HG03066 (cell line): Measurements from ENCODE around the gene TMEM30A.

ENCODE experiments used
- ATAC-seq: cut with Tn5 transposase; IDR thresholded peaks from one replicate; pipeline ENCODE4 v1.9.1; 2021; ENCODE audit warnings: low read depth; ENCODE audit not compliant: unreplicated experiment

Gene TMEM30A

GRCh38 chr6:75284632-75285282 lies at the start of gene TMEM30A:
Gene TMEM30A, minus strand, starts transcription at chr6:75284792. Its CDS starts 154 bp downstream, at chr6:75284638.
- ATAC-seq: peak; percentile 94

- ATAC-seq: no peak
Measured at GRCh38 chr6:75333676-75334200, 49.1 kb upstream of the TMEM30A start.

GRCh38 chr6:75331151-75331550 lies 46.6 kb upstream of the TMEM30A start:
- ATAC-seq: no peak

- no peak for ATAC-seq
Measured at GRCh38 chr6:75329703-75330102, 45.1 kb upstream of the TMEM30A start.

GRCh38 chr6:75327807-75328206 lies 43.2 kb upstream of the TMEM30A start:
- no peak for ATAC-seq

- ATAC-seq: no peak
Measured at GRCh38 chr6:75326557-75327258, 42.1 kb upstream of the TMEM30A start.

GRCh38 chr6:75318900-75319299 lies 34.3 kb upstream of the TMEM30A start:
- no peak for ATAC-seq

GRCh38 chr6:75317503-75318206 lies 33.1 kb upstream of the TMEM30A start:
- no peak for ATAC-seq

GRCh38 chr6:75315978-75316377 lies 31.4 kb upstream of the TMEM30A start:
- ATAC-seq: no peak

GRCh38 chr6:75308250-75308988 lies 23.8 kb upstream of the TMEM30A start:
- ATAC-seq: no peak

- no peak for ATAC-seq
Measured at GRCh38 chr6:75307364-75308004, 22.9 kb upstream of the TMEM30A start.

GRCh38 chr6:75306064-75306463 lies 21.5 kb upstream of the TMEM30A start:
- no peak for ATAC-seq

- no peak for ATAC-seq
Measured at GRCh38 chr6:75305573-75305972, 21.0 kb upstream of the TMEM30A start.

- ATAC-seq: no peak
Measured at GRCh38 chr6:75302280-75302679, 17.7 kb upstream of the TMEM30A start.

GRCh38 chr6:75301537-75301936 lies 16.9 kb upstream of the TMEM30A start:
- no peak for ATAC-seq

- ATAC-seq: no peak
Measured at GRCh38 chr6:75301088-75301487, 16.5 kb upstream of the TMEM30A start.

GRCh38 chr6:75300531-75300855 lies 15.9 kb upstream of the TMEM30A start:
- ATAC-seq: no peak

- no peak for ATAC-seq
Measured at GRCh38 chr6:75299801-75300530, 15.4 kb upstream of the TMEM30A start.
